Neural cell (in vitro differentiated cells): ENCODE results near the gene QPCTL. TPM values are rescaled to one million over a fixed set of nuclear protein-coding genes. Genes with fewer than 3 reads are reported as not detected.

Source experiments
- H2AFZ ChIP-seq: fragments of 200-600, 300-800 bp; sonication (generic), shearing (Covaris generic); 2 replicates; pipeline ENCODE4 v1.6.0; 2014; ENCODE audit warnings: low read depth, mild to moderate bottlenecking, antibody characterized with exemption, low read length, moderate library complexity
- H3F3A ChIP-seq: fragments of 200-600 bp; shearing (Covaris generic); 2 replicates; pipeline ENCODE4 v1.6.1; 2016; ENCODE audit warnings: mild to moderate bottlenecking, moderate library complexity, mixed read lengths, antibody characterized with exemption, low read length; ENCODE audit not compliant: insufficient read depth, poor library complexity, severe bottlenecking
- H3K27ac ChIP-seq: fragments of 200-600, 300-800 bp; sonication (generic), shearing (Covaris generic); 2 replicates; pipeline ENCODE4 v1.5.1; 2014; ENCODE audit warnings: mild to moderate bottlenecking, low read length, moderate library complexity
- H3K27me3 ChIP-seq: fragments of 300-800, 200-600 bp; sonication (generic), shearing (Covaris generic); 2 replicates; pipeline ENCODE4 v1.6.0; 2014; ENCODE audit warnings: mild to moderate bottlenecking, low read depth, low read length, moderate library complexity; ENCODE audit not compliant: insufficient read depth
- H3K36me3 ChIP-seq: fragments of 300-800, 200-600 bp; sonication (generic), shearing (Covaris generic); 2 replicates; pipeline ENCODE4 v1.5.1; 2014; ENCODE audit warnings: mild to moderate bottlenecking, antibody characterized with exemption, low read length, moderate library complexity; ENCODE audit not compliant: insufficient read depth
- H3K4me2 ChIP-seq: fragments of 300-800, 200-600 bp; sonication (generic), shearing (Covaris generic); 2 replicates; pipeline ENCODE4 v1.6.0; 2014; ENCODE audit warnings: mild to moderate bottlenecking, low read length
- H3K4me3 ChIP-seq: fragments of 300-800, 200-600 bp; sonication (generic), shearing (Covaris generic); 2 replicates; pipeline ENCODE4 v1.5.1; 2014; ENCODE audit warnings: mild to moderate bottlenecking, low read length, moderate library complexity
- H3K79me2 ChIP-seq: fragments of 200-600 bp; shearing (Covaris generic); replicated peaks from 2 replicates; pipeline ENCODE4 v1.6.0; 2014; ENCODE audit warnings: mild to moderate bottlenecking, low read length, moderate library complexity; ENCODE audit not compliant: insufficient read depth
- H3K9ac ChIP-seq: fragments of 300-800, 200-600 bp; sonication (generic), shearing (Covaris generic); 2 replicates; pipeline ENCODE4 v1.6.1; 2016; ENCODE audit warnings: mild to moderate bottlenecking, low read length, mixed read lengths
- H3K9me2 ChIP-seq: fragments of 200-600 bp; shearing (Covaris generic); 2 replicates; pipeline ENCODE4 v1.6.1; 2016; ENCODE audit warnings: mild to moderate bottlenecking, low read length, mixed read lengths; ENCODE audit not compliant: insufficient read depth
- H3K9me3 ChIP-seq: fragments of 200-600, 300-800 bp; sonication (generic), shearing (Covaris generic); 2 replicates; pipeline ENCODE4 v1.6.1; 2016; ENCODE audit warnings: mild to moderate bottlenecking, mixed run types, low read length, moderate library complexity, mixed read lengths
- H4K20me1 ChIP-seq: fragments of 200-600 bp; shearing (Covaris generic); 2 replicates; pipeline ENCODE4 v1.6.1; 2016; ENCODE audit warnings: mild to moderate bottlenecking, mixed run types; ENCODE audit not compliant: insufficient read depth
- CTCF ChIP-seq: fragments of 450-650 bp; IDR thresholded peaks from 2 replicates; pipeline ENCODE4 v1.5.1; 2014; ENCODE audit warnings: antibody characterized with exemption, mild to moderate bottlenecking, moderate library complexity; ENCODE audit not compliant: poor library complexity, severe bottlenecking
- EP300 ChIP-seq: fragments of 450-650 bp; conservative IDR thresholded peaks from 2 replicates; pipeline ENCODE4 v1.6.1; 2014; ENCODE audit warnings: antibody characterized with exemption, mild to moderate bottlenecking, moderate library complexity; ENCODE audit not compliant: poor library complexity, severe bottlenecking
- EZH2 ChIP-seq: fragments of 200-600, 300-800 bp; shearing (Covaris generic), sonication (generic); IDR thresholded peaks from 2 replicates; pipeline ENCODE4 v1.6.1; 2014; ENCODE audit warnings: antibody characterized with exemption, low read length, borderline replicate concordance, mild to moderate bottlenecking; ENCODE audit not compliant: insufficient read depth, poor library complexity, severe bottlenecking
- MXI1 ChIP-seq: fragments of 450-650 bp; conservative IDR thresholded peaks from 2 replicates; pipeline ENCODE4 v1.6.1; 2014; ENCODE audit warnings: antibody characterized with exemption, mild to moderate bottlenecking; ENCODE audit not compliant: poor library complexity, severe bottlenecking
- POLR2AphosphoS5 ChIP-seq: IDR thresholded peaks from 2 replicates; pipeline ENCODE4 v1.6.1; 2012
- RAD21 ChIP-seq: fragments of 450-650 bp; conservative IDR thresholded peaks from 2 replicates; pipeline ENCODE4 v1.6.1; 2014; ENCODE audit warnings: antibody characterized with exemption, mild to moderate bottlenecking, moderate library complexity
- REST ChIP-seq: IDR thresholded peaks from 2 replicates; pipeline ENCODE4 v1.6.1; 2012; ENCODE audit warnings: borderline replicate concordance
- SMC3 ChIP-seq: fragments of 450-650 bp; conservative IDR thresholded peaks from 2 replicates; pipeline ENCODE4 v1.6.1; 2014; ENCODE audit warnings: antibody characterized with exemption, mild to moderate bottlenecking, moderate library complexity; ENCODE audit not compliant: poor library complexity
- TAF1 ChIP-seq: IDR thresholded peaks from 2 replicates; pipeline ENCODE4 v1.6.1; 2012; ENCODE audit warnings: low read depth
- polyA plus RNA-seq: library from polyadenylated mRNA; depleted of rRNA; stranded (reverse); fragments of >200 nt; gene quantifications from 2 replicates; pipeline ENCODE4 v1.2.3, GENCODE V29; 2014

The QPCTL gene
- polyA plus RNA-seq, 1 donor from 2014 or later, result 6.8 TPM

GRCh38 chr19:45715139-45715538 is 22.7 kb downstream of the QPCTL start:
- H3K27me3 ChIP-seq, result no peaks in the 10 kb centered on the region
- no peaks in the 10 kb centered on the region for H3K9me3 ChIP-seq
- H3F3A ChIP-seq, result no peaks in the 10 kb centered on the region
- no peak overlapping the region for H3K9ac ChIP-seq
- no peak overlapping the region for H3K27ac ChIP-seq
- peaks cover 37% of the 10 kb centered on the region for H3K79me2 ChIP-seq
- no peak overlapping the region for H3K4me2 ChIP-seq
- TF ChIP-seq RAD21, result no peak
- no peaks in the 10 kb centered on the region for H3K9me2 ChIP-seq
- no peak overlapping the region for H3K4me3 ChIP-seq
- H2AFZ ChIP-seq, result no peak overlapping the region
- no peaks in the 10 kb centered on the region for H3K36me3 ChIP-seq
- H4K20me1 ChIP-seq, result no peaks in the 10 kb centered on the region

- H3F3A ChIP-seq, result no peaks in the 10 kb centered on the region
- H3K36me3 ChIP-seq, result no peaks in the 10 kb centered on the region
- H3K27me3 ChIP-seq, result no peaks in the 10 kb centered on the region
- no peaks in the 10 kb centered on the region for H3K9me2 ChIP-seq
- H2AFZ ChIP-seq, result peak overlapping the region; percentile 46
- peaks cover 37% of the 10 kb centered on the region for H3K79me2 ChIP-seq
- no peaks in the 10 kb centered on the region for H3K9me3 ChIP-seq
- no peaks in the 10 kb centered on the region for H4K20me1 ChIP-seq
- peak overlapping the region; percentile 83 for H3K4me3 ChIP-seq
- peak overlapping the region; percentile 99 for H3K9ac ChIP-seq
- H3K27ac ChIP-seq, result peak overlapping the region; percentile 94
- no peak for TF ChIP-seq EZH2
- TF ChIP-seq SMC3, result peak; percentile 17
- peak; percentile 89 for TF ChIP-seq MXI1
- TF ChIP-seq REST, result peak; percentile 82
- no peak for TF ChIP-seq POLR2AphosphoS5
- peak; percentile 49 for TF ChIP-seq TAF1
- peak overlapping the region; percentile 90 for H3K4me2 ChIP-seq
Measured at GRCh38 chr19:45716359-45717130, 24.1 kb downstream of the QPCTL start.

- Histone ChIP-seq H3K4me3 (peak overlapping the region; percentile 83), H3F3A (no peaks in the 10 kb centered on the region), H3K27me3 (no peaks in the 10 kb centered on the region), H3K36me3 (no peaks in the 10 kb centered on the region), H3K27ac (peak overlapping the region; percentile 99), H3K79me2 (peaks cover 37% of the 10 kb centered on the region), H2AFZ (peak overlapping the region; percentile 46), H4K20me1 (no peaks in the 10 kb centered on the region), H3K9me2 (no peaks in the 10 kb centered on the region), H3K9me3 (no peaks in the 10 kb centered on the region), H3K4me2 (peak overlapping the region; percentile 90), H3K9ac (peak overlapping the region; percentile 99)
- peak; percentile 17 for TF ChIP-seq MXI1
- peak; percentile 95 for TF ChIP-seq EP300
- TF ChIP-seq EZH2, result no peak
- TF ChIP-seq POLR2AphosphoS5, result peak; percentile 90
- TF ChIP-seq TAF1, result peak; percentile 47
- peak; percentile 32 for TF ChIP-seq REST
- TF ChIP-seq CTCF, result peak; percentile 49
- no peak for TF ChIP-seq SMC3
- no peak for TF ChIP-seq RAD21
Measured at GRCh38 chr19:45717131-45717982, 24.9 kb downstream of the QPCTL start.
